ENCODE data around the gene ARL2BP. TPM values are rescaled to one million over a fixed set of nuclear protein-coding genes. Genes with fewer than 3 reads are reported as not detected.

The ARL2BP gene
- total RNA-seq, 1 donor from 2014 or later: 35.9 TPM

DNA sequence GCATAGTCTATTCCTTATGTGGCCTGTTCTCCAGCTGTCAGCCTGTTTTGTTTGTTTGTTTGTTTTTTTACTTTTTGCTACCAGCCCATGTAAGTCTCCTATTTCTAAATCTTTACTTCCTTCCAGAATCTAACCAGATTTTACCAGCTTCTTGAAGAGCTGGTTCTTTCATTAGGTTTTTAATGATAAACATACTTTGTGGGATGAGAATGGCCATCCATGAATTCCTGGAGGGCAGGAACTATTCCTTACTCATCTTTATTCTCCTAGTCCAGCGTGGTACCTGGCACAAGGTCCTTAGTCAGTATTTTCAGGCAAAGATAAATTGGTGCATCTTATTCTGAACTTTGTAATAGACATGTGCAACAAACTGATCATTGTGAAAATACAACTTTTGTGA lies 41.6 kb upstream of the ARL2BP start:
- peak overlapping the region; percentile 22 for H3K27ac Mint-ChIP-seq
- H3K4me3 Mint-ChIP-seq: no peak overlapping the region
- no peaks in the 10 kb centered on the region for H3K9me3 Mint-ChIP-seq
- no peak for DNase-seq (ENCODE audit: low spot score in 2 of 2, unreplicated experiment in 2 of 2)
- H3K27me3 Mint-ChIP-seq (ENCODE audit: low read depth): no peaks in the 10 kb centered on the region
- no peaks in the 10 kb centered on the region for H3K4me1 Mint-ChIP-seq
- TF ChIP-seq CTCF (IDR thresholded peaks at IDR 0.05; ENCODE audit: unreplicated experiment): no peak
- peaks cover 24% of the 10 kb centered on the region for H3K36me3 Mint-ChIP-seq

- H3K9me3 Mint-ChIP-seq: no peaks in the 10 kb centered on the region
- DNase-seq (ENCODE audit: low spot score in 2 of 2, unreplicated experiment in 2 of 2): no peak
- H3K27me3 Mint-ChIP-seq (ENCODE audit: low read depth): no peaks in the 10 kb centered on the region
- no peak overlapping the region for H3K4me3 Mint-ChIP-seq
- no peak for TF ChIP-seq CTCF (IDR thresholded peaks at IDR 0.05; ENCODE audit: unreplicated experiment)
- no peaks in the 10 kb centered on the region for H3K4me1 Mint-ChIP-seq
- H3K36me3 Mint-ChIP-seq: peaks cover 28% of the 10 kb centered on the region
- H3K27ac Mint-ChIP-seq: no peak overlapping the region
Observed at GRCh38 chr16:57204675-57205074, 40.4 kb upstream of the ARL2BP start.

DNA sequence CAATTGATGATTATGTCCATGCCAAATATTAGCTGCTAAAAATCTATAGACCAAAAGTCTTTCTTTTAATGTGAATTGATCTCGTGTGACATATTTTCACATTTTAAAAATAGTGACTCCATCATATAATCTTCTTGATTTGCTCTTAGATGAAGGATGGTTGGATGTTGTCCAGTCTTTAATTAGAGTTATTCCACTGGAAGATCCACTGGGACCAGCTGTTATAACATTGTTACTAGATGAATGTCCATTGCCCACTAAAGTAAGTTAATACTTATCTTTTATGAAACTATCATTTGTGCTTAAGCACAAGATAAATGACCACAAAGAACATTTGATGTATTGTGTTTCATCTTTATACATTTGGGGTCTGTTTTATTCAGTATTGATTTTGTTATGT lies 36.1 kb upstream of the ARL2BP start:
- no peaks in the 10 kb centered on the region for H3K9me3 Mint-ChIP-seq
- no peak overlapping the region for H3K27ac Mint-ChIP-seq
- no peaks in the 10 kb centered on the region for H3K4me1 Mint-ChIP-seq
- no peak for DNase-seq (ENCODE audit: low spot score in 2 of 2, unreplicated experiment in 2 of 2)
- peaks cover 38% of the 10 kb centered on the region for H3K36me3 Mint-ChIP-seq
- H3K4me3 Mint-ChIP-seq: no peak overlapping the region
- no peaks in the 10 kb centered on the region for H3K27me3 Mint-ChIP-seq (ENCODE audit: low read depth)
- TF ChIP-seq CTCF (IDR thresholded peaks at IDR 0.05; ENCODE audit: unreplicated experiment): no peak

GRCh38 chr16:57209780-57210179 lies 35.3 kb upstream of the ARL2BP start:
- Mint-ChIP-seq H3K27me3 (ENCODE audit: low read depth) (no peaks in the 10 kb centered on the region), H3K27ac (no peak overlapping the region), H3K9me3 (no peaks in the 10 kb centered on the region), H3K4me3 (no peak overlapping the region), H3K4me1 (no peaks in the 10 kb centered on the region), H3K36me3 (peaks cover 44% of the 10 kb centered on the region)
- TF ChIP-seq CTCF (IDR thresholded peaks at IDR 0.05; ENCODE audit: unreplicated experiment): no peak
- no peak for DNase-seq (ENCODE audit: low spot score in 2 of 2, unreplicated experiment in 2 of 2)

DNA sequence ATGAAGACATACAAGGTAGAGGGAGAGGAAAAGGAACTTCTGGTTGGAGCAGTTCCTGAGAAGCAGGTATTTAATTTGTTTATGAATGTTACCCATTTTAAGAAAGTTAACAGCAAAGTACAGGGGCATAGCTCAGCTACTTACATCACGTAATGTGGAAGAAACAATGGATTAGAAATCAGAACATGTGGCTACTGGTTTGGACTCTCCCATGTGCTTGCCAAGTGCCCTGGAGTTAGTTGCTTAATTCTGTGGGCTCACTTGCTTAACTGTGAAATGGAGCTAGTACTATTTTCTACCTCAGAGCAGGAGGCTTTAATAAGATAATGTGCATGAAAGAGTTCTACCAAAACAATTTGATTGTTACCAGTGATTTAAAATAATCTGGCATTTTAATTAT lies 31.6 kb upstream of the ARL2BP start:
- Mint-ChIP-seq H3K4me1 (no peaks in the 10 kb centered on the region), H3K27me3 (ENCODE audit: low read depth) (no peaks in the 10 kb centered on the region), H3K27ac (no peak overlapping the region), H3K36me3 (peaks cover 59% of the 10 kb centered on the region), H3K9me3 (peaks cover 14% of the 10 kb centered on the region), H3K4me3 (no peak overlapping the region)
- no peak for DNase-seq (ENCODE audit: low spot score in 2 of 2, unreplicated experiment in 2 of 2)
- no peak for TF ChIP-seq CTCF (IDR thresholded peaks at IDR 0.05; ENCODE audit: unreplicated experiment)

DNA sequence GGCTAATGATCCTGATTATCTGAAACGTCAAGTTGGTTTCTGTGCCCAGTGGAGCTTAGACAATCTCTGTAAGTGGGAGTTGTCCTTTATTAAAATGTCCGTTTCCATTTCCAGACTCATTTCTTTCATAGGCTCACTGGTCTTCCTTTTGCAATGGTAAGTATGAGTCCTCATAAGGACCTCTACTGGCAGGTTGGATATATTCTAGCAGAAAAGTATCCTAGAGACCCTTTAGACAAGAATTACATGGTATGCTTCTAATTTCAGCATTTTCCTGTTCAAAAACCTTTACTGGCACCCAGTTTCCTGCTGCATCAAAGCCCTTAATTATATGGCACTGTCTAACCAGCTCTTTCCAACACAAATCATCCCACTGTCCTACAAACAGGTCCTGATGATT lies 28.1 kb upstream of the ARL2BP start:
- Mint-ChIP-seq H3K27ac (no peak overlapping the region), H3K27me3 (ENCODE audit: low read depth) (no peaks in the 10 kb centered on the region), H3K9me3 (peaks cover 29% of the 10 kb centered on the region), H3K4me3 (no peak overlapping the region), H3K36me3 (peaks cover 71% of the 10 kb centered on the region), H3K4me1 (no peaks in the 10 kb centered on the region)
- DNase-seq (ENCODE audit: low spot score in 2 of 2, unreplicated experiment in 2 of 2): no peak
- TF ChIP-seq CTCF (IDR thresholded peaks at IDR 0.05; ENCODE audit: unreplicated experiment): no peak
